Activated T-cell treated with anti-CD3 and anti-CD28 coated beads, Interleukin-2, amount 50 U/mL, for 24 hours (primary cell): ENCODE measurements around the gene DOCK1.

Source experiments
- DNase-seq: peaks from one replicate; pipeline ENCODE4 v3.0.0-alpha.2; 2020
- H3K27ac Mint-ChIP-seq: 2 replicates; pipeline ENCODE4 v1.8.0; 2020; ENCODE audit warnings: mild to moderate bottlenecking, mixed read lengths
- H3K27me3 Mint-ChIP-seq: 2 replicates; pipeline ENCODE4 v1.8.0; 2020; ENCODE audit warnings: mixed read lengths
- H3K36me3 Mint-ChIP-seq: 2 replicates; pipeline ENCODE4 v1.8.0; 2020; ENCODE audit warnings: low read depth, mixed read lengths
- H3K4me1 Mint-ChIP-seq: 2 replicates; pipeline ENCODE4 v1.8.0; 2020; ENCODE audit warnings: low read depth, mixed read lengths
- H3K4me3 Mint-ChIP-seq: 2 replicates; pipeline ENCODE4 v1.8.0; 2020; ENCODE audit warnings: mild to moderate bottlenecking, moderate library complexity, mixed read lengths
- H3K9me3 Mint-ChIP-seq: 2 replicates; pipeline ENCODE4 v1.8.0; 2020; ENCODE audit warnings: mixed read lengths

The DOCK1 gene

GRCh38 chr10:127337801-127338200 is 432.6 kb downstream of the DOCK1 start:
- Mint-ChIP-seq H3K27ac (no peak overlapping the region), H3K9me3 (no peaks in the 10 kb centered on the region), H3K27me3 (peaks cover 5% of the 10 kb centered on the region), H3K4me3 (no peak overlapping the region), H3K4me1 (peaks cover 8% of the 10 kb centered on the region), H3K36me3 (no peaks in the 10 kb centered on the region)
- DNase-seq = no peak

- Mint-ChIP-seq H3K27ac (no peak overlapping the region), H3K27me3 (peaks cover 4% of the 10 kb centered on the region)
Observed at GRCh38 chr10:127338399-127339110, 433.3 kb downstream of the DOCK1 start.

GRCh38 chr10:127343821-127344220 is 438.6 kb downstream of the DOCK1 start:
- no peaks in the 10 kb centered on the region for H3K9me3 Mint-ChIP-seq
- no peaks in the 10 kb centered on the region for H3K4me1 Mint-ChIP-seq
- no peaks in the 10 kb centered on the region for H3K27me3 Mint-ChIP-seq
- DNase-seq = no peak
- H3K27ac Mint-ChIP-seq = no peak overlapping the region
- H3K4me3 Mint-ChIP-seq = no peak overlapping the region
- H3K36me3 Mint-ChIP-seq = no peaks in the 10 kb centered on the region

More at GRCh38 chr10:127338399-127339110, 433.3 kb downstream of the DOCK1 start:
- DNase-seq = no peak
- no peaks in the 10 kb centered on the region for H3K9me3 Mint-ChIP-seq
- H3K4me1 Mint-ChIP-seq = peaks cover 5% of the 10 kb centered on the region
- H3K4me3 Mint-ChIP-seq = no peak overlapping the region
- no peaks in the 10 kb centered on the region for H3K36me3 Mint-ChIP-seq

GRCh38 chr10:127344346-127344745 is 439.1 kb downstream of the DOCK1 start:
- H3K27ac Mint-ChIP-seq = no peak overlapping the region
- no peak overlapping the region for H3K4me3 Mint-ChIP-seq
- H3K4me1 Mint-ChIP-seq = no peaks in the 10 kb centered on the region
- no peaks in the 10 kb centered on the region for H3K36me3 Mint-ChIP-seq
- no peaks in the 10 kb centered on the region for H3K9me3 Mint-ChIP-seq
- H3K27me3 Mint-ChIP-seq = peaks cover 3% of the 10 kb centered on the region
- no peak for DNase-seq

GRCh38 chr10:127345231-127345965 is 440.2 kb downstream of the DOCK1 start:
- Mint-ChIP-seq H3K4me1 (no peaks in the 10 kb centered on the region), H3K9me3 (no peaks in the 10 kb centered on the region), H3K27ac (no peak overlapping the region), H3K36me3 (no peaks in the 10 kb centered on the region), H3K4me3 (no peak overlapping the region), H3K27me3 (peaks cover 3% of the 10 kb centered on the region)
- no peak for DNase-seq

- no peak overlapping the region for H3K27ac Mint-ChIP-seq
- H3K36me3 Mint-ChIP-seq = no peaks in the 10 kb centered on the region
- no peaks in the 10 kb centered on the region for H3K4me1 Mint-ChIP-seq
- no peak overlapping the region for H3K4me3 Mint-ChIP-seq
- DNase-seq = no peak
- peaks cover 3% of the 10 kb centered on the region for H3K27me3 Mint-ChIP-seq
- H3K9me3 Mint-ChIP-seq = no peaks in the 10 kb centered on the region
Observed at GRCh38 chr10:127346604-127347003, 441.4 kb downstream of the DOCK1 start.

GRCh38 chr10:127347202-127347959 is 442.2 kb downstream of the DOCK1 start:
- Mint-ChIP-seq H3K4me3 (no peak overlapping the region), H3K4me1 (no peaks in the 10 kb centered on the region), H3K9me3 (no peaks in the 10 kb centered on the region), H3K36me3 (no peaks in the 10 kb centered on the region), H3K27me3 (peaks cover 3% of the 10 kb centered on the region), H3K27ac (no peak overlapping the region)
- DNase-seq = no peak

- DNase-seq = no peak
Observed at GRCh38 chr10:127349737-127350136, 444.5 kb downstream of the DOCK1 start.

GRCh38 chr10:127351542-127351941 is 446.3 kb downstream of the DOCK1 start:
- no peaks in the 10 kb centered on the region for H3K36me3 Mint-ChIP-seq
- no peaks in the 10 kb centered on the region for H3K9me3 Mint-ChIP-seq
- DNase-seq = no peak
- H3K27ac Mint-ChIP-seq = no peak overlapping the region
- H3K4me3 Mint-ChIP-seq = no peak overlapping the region
- peaks cover 3% of the 10 kb centered on the region for H3K27me3 Mint-ChIP-seq
- no peaks in the 10 kb centered on the region for H3K4me1 Mint-ChIP-seq

More at GRCh38 chr10:127349737-127350136, 444.5 kb downstream of the DOCK1 start:
- Mint-ChIP-seq H3K9me3 (no peaks in the 10 kb centered on the region), H3K4me3 (no peak overlapping the region), H3K4me1 (no peaks in the 10 kb centered on the region), H3K27me3 (peaks cover 3% of the 10 kb centered on the region), H3K27ac (no peak overlapping the region), H3K36me3 (no peaks in the 10 kb centered on the region)

GRCh38 chr10:127353544-127353943 is 448.3 kb downstream of the DOCK1 start:
- H3K4me1 Mint-ChIP-seq = no peaks in the 10 kb centered on the region
- no peaks in the 10 kb centered on the region for H3K9me3 Mint-ChIP-seq
- H3K27ac Mint-ChIP-seq = no peak overlapping the region
- H3K36me3 Mint-ChIP-seq = no peaks in the 10 kb centered on the region
- no peak for DNase-seq
- peaks cover 3% of the 10 kb centered on the region for H3K27me3 Mint-ChIP-seq
- H3K4me3 Mint-ChIP-seq = no peak overlapping the region

GRCh38 chr10:127354255-127354654 is 449.0 kb downstream of the DOCK1 start:
- Mint-ChIP-seq H3K4me1 (no peaks in the 10 kb centered on the region), H3K9me3 (no peaks in the 10 kb centered on the region), H3K4me3 (no peak overlapping the region), H3K27me3 (peaks cover 4% of the 10 kb centered on the region), H3K27ac (no peak overlapping the region), H3K36me3 (no peaks in the 10 kb centered on the region)
- no peak for DNase-seq

- Mint-ChIP-seq H3K27ac (no peak overlapping the region), H3K27me3 (peaks cover 7% of the 10 kb centered on the region), H3K9me3 (no peaks in the 10 kb centered on the region), H3K36me3 (no peaks in the 10 kb centered on the region), H3K4me3 (no peak overlapping the region), H3K4me1 (no peaks in the 10 kb centered on the region)
- DNase-seq = no peak
Observed at GRCh38 chr10:127354992-127355391, 449.8 kb downstream of the DOCK1 start.

GRCh38 chr10:127356360-127356759 is 451.1 kb downstream of the DOCK1 start:
- H3K27ac Mint-ChIP-seq = no peak overlapping the region
- no peak overlapping the region for H3K4me3 Mint-ChIP-seq
- DNase-seq = no peak
- H3K36me3 Mint-ChIP-seq = no peaks in the 10 kb centered on the region
- H3K27me3 Mint-ChIP-seq = peaks cover 12% of the 10 kb centered on the region
- no peaks in the 10 kb centered on the region for H3K4me1 Mint-ChIP-seq
- H3K9me3 Mint-ChIP-seq = no peaks in the 10 kb centered on the region

- no peaks in the 10 kb centered on the region for H3K4me1 Mint-ChIP-seq
- peaks cover 15% of the 10 kb centered on the region for H3K27me3 Mint-ChIP-seq
- no peak overlapping the region for H3K4me3 Mint-ChIP-seq
- no peaks in the 10 kb centered on the region for H3K9me3 Mint-ChIP-seq
- no peak overlapping the region for H3K27ac Mint-ChIP-seq
- DNase-seq = no peak
- H3K36me3 Mint-ChIP-seq = no peaks in the 10 kb centered on the region
Observed at GRCh38 chr10:127357265-127357664, 452.0 kb downstream of the DOCK1 start.

- no peak for DNase-seq
- Mint-ChIP-seq H3K36me3 (no peaks in the 10 kb centered on the region), H3K9me3 (no peaks in the 10 kb centered on the region), H3K27ac (no peak overlapping the region), H3K27me3 (peaks cover 15% of the 10 kb centered on the region), H3K4me1 (no peaks in the 10 kb centered on the region), H3K4me3 (no peak overlapping the region)
Observed at GRCh38 chr10:127358337-127358736, 453.1 kb downstream of the DOCK1 start.
